Measurements from ENCODE around the gene SBK1.

The SBK1 gene

DNA sequence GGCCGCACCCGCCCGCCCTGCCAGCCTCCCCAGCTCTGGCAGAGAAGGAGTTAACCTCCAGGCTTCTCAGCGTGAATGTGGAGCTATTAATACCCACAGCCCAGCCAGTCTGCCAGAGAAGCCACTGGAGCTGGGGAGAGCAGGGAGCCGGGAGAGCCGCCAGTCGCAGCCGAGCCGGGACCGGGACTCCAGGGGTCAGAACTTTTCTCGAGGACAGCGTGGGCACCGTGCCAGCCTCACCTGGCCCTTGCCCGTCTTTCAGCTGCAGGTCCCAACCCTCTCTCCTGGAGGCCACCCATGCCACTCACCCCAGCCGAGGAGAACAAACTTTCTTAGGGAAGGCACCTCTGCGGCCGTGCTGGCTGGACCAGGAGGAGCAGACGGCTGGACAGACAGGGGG is 33.8 kb upstream of the SBK1 start:
- Histone ChIP-seq H3K9me3 (no peaks in the 10 kb centered on the region), H3K27ac (no peak overlapping the region), H3K36me3 (no peaks in the 10 kb centered on the region), H3K27me3 (peaks cover 37% of the 10 kb centered on the region), H3K4me3 (ENCODE audit: low read depth in 1 of 2, low read length in 1 of 2) (no peak overlapping the region), H3K4me1 (ENCODE audit: control insufficient read depth in 1 of 2, insufficient read depth in 1 of 2, low read depth in 1 of 2, low read length in 1 of 2) (no peaks in the 10 kb centered on the region)
- TF ChIP-seq, protein P1, sequence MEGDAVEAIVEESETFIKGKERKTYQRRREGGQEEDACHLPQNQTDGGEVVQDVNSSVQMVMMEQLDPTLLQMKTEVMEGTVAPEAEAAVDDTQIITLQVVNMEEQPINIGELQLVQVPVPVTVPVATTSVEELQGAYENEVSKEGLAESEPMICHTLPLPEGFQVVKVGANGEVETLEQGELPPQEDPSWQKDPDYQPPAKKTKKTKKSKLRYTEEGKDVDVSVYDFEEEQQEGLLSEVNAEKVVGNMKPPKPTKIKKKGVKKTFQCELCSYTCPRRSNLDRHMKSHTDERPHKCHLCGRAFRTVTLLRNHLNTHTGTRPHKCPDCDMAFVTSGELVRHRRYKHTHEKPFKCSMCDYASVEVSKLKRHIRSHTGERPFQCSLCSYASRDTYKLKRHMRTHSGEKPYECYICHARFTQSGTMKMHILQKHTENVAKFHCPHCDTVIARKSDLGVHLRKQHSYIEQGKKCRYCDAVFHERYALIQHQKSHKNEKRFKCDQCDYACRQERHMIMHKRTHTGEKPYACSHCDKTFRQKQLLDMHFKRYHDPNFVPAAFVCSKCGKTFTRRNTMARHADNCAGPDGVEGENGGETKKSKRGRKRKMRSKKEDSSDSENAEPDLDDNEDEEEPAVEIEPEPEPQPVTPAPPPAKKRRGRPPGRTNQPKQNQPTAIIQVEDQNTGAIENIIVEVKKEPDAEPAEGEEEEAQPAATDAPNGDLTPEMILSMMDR (IDR thresholded peaks at IDR 0.05): no peak

DNA sequence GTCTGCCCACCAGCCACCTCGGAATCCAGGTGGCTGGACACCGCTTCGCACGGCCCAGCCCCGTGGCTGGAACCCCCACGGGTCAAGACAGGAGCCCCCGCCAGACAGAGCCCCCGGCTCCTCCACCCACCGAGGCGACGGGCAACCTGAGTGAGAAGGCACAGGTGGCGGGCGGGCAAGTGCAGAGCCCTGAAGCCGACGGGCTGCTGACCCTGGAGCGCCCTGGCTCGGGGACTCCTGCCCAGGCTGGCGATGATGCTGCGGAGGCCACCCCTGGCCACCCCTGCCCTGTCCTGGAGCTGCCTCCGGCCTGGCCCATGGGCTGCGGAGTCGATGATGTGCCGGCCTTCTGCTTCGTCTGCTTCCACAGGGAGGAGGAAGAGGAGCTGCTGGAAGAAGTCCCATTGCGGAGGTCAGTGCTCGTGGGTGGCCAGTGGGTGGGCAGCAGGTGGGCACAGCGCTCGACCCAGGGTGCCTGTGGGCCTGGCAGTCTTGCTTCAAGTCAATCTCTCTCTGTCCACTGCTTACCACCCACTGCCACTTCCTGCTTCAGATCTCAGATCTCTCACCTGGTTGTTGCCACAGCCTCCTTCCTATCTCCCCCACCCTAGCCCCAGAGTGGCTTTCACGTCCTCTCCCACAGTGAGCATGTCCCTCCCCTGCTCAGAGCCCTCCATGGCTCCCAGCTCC is 33.1 kb upstream of the SBK1 start:
- peaks cover 39% of the 10 kb centered on the region for H3K27me3 ChIP-seq
- H3K4me3 ChIP-seq (ENCODE audit: low read depth in 1 of 2, low read length in 1 of 2): no peak overlapping the region
- H3K27ac ChIP-seq: no peak overlapping the region
- H3K9me3 ChIP-seq: no peaks in the 10 kb centered on the region
- no peaks in the 10 kb centered on the region for H3K36me3 ChIP-seq
- no peaks in the 10 kb centered on the region for H3K4me1 ChIP-seq (ENCODE audit: control insufficient read depth in 1 of 2, insufficient read depth in 1 of 2, low read depth in 1 of 2, low read length in 1 of 2)
- TF ChIP-seq, protein P1 (IDR thresholded peaks at IDR 0.05): no peak

DNA sequence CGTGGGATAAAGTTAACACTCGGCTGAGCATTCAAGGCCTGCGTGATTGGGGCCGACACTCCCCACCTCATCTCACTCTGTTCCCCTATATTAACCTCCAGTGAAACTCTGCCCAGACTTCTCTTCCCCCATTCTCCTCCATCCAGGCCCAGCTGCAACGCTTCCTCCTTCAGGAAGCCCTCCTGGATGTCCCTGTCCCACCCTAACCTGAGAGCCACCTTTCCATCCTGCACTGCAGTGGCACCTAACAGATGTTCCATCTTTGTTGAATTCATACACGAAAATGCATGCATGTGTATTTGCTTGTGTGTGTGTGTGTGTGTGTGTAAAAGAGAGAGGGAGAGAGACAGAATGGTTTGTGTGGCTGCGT is 32.6 kb upstream of the SBK1 start:
- H3K27me3 ChIP-seq: peaks cover 39% of the 10 kb centered on the region
- no peaks in the 10 kb centered on the region for H3K9me3 ChIP-seq
- no peaks in the 10 kb centered on the region for H3K36me3 ChIP-seq
- peaks cover 0 to 3% of the 10 kb centered on the region in 2 experiments for H3K4me1 ChIP-seq (ENCODE audit: control insufficient read depth in 1 of 2, insufficient read depth in 1 of 2, low read depth in 1 of 2, low read length in 1 of 2)
- no peak overlapping the region for H3K27ac ChIP-seq
- TF ChIP-seq, protein P1 (IDR thresholded peaks at IDR 0.05): no peak
- no peak overlapping the region for H3K4me3 ChIP-seq (ENCODE audit: low read depth in 1 of 2, low read length in 1 of 2)

DNA sequence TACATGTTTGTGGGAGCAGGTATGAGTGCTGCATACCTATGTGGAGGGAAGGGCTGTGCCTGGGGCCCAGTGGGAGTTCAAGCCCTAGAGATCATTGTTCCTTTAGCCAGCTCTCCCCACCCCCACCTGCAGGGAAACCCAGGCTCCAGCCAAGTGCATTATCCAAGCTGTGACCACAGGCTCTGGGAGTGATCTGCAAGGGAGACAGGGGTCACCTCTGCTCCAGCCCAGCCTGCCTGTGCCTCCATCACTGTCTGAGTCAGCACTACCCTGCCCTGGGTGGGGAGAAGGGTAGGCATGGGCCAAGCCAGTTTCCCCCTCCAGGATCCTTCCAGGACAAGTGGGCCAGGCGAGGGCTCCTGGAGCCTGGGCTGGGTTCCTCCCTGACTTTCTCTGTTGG is 32.1 kb upstream of the SBK1 start:
- TF ChIP-seq, protein P1 (IDR thresholded peaks at IDR 0.05): no peak
- H3K27ac ChIP-seq: no peak overlapping the region
- H3K36me3 ChIP-seq: no peaks in the 10 kb centered on the region
- H3K4me3 ChIP-seq (ENCODE audit: low read depth in 1 of 2, low read length in 1 of 2): no peak overlapping the region
- H3K9me3 ChIP-seq: no peaks in the 10 kb centered on the region
- peaks cover 41% of the 10 kb centered on the region for H3K27me3 ChIP-seq
- H3K4me1 ChIP-seq (ENCODE audit: control insufficient read depth in 1 of 2, insufficient read depth in 1 of 2, low read depth in 1 of 2, low read length in 1 of 2): peaks cover 0 to 6% of the 10 kb centered on the region in 2 experiments

DNA sequence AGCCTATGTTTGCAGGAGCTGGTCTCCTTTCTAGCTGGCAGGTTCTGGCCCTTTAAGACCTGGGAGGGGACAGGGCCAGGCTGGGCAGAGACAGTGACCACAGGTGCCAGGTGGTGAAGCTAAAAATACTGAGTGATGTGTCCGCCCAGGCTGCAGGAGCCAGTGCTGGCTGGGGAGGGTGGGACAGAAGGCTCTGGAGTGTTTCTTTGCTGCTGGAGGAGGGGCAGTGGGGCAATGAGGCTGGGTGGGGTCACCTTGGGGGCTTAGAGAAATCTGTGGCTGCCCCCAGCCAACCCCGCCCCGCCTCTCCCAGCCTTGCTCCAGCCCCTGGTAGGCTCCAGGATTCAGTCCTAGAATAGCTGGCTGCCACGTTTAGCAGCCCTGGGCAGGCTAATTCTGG is 30.4 kb upstream of the SBK1 start:
- Histone ChIP-seq H3K27ac (no peak overlapping the region), H3K9me3 (no peaks in the 10 kb centered on the region), H3K36me3 (no peaks in the 10 kb centered on the region), H3K4me1 (ENCODE audit: control insufficient read depth in 1 of 2, insufficient read depth in 1 of 2, low read depth in 1 of 2, low read length in 1 of 2) (peaks cover 0 to 6% of the 10 kb centered on the region in 2 experiments), H3K27me3 (peaks cover 45% of the 10 kb centered on the region), H3K4me3 (ENCODE audit: low read depth in 1 of 2, low read length in 1 of 2) (no peak overlapping the region)
- TF ChIP-seq, protein P1 (IDR thresholded peaks at IDR 0.05): no peak

All from neutrophil (primary cell).